HUES6 (cell line): ENCODE data around the gene MRPL33.
"Not testable (repeated sequence)": the region's sequence is repeated elsewhere in the genome, so short reads cannot be mapped to it uniquely, and the experiment has no call there.

ENCODE experiments used
- H3K27ac ChIP-seq: 2 replicates; pipeline ENCODE4 v1.7.0; 2013; ENCODE audit warnings: low read depth, mild to moderate bottlenecking, low read length, inconsistent platforms
- H3K27me3 ChIP-seq: 2 replicates; pipeline ENCODE4 v1.6.1; 2013; ENCODE audit warnings: low read length; ENCODE audit not compliant: control insufficient read depth, insufficient read depth
- H3K36me3 ChIP-seq: 2 replicates; pipeline ENCODE4 v1.6.1; 2013; ENCODE audit warnings: low read length; ENCODE audit not compliant: control insufficient read depth, insufficient read depth
- H3K4me1 ChIP-seq: 2 replicates; pipeline ENCODE4 v1.6.1; 2013; ENCODE audit warnings: low read length; ENCODE audit not compliant: control insufficient read depth, insufficient read depth
- H3K4me3 ChIP-seq: 2 replicates; pipeline ENCODE4 v1.5.1; 2013; ENCODE audit warnings: low read depth, low read length
- H3K9ac ChIP-seq: one replicate; pipeline ENCODE4 v1.6.1; 2013; ENCODE audit warnings: mild to moderate bottlenecking, low read length
- H3K9me3 ChIP-seq: 2 replicates; pipeline ENCODE4 v1.6.1; 2013; ENCODE audit warnings: low read depth, low read length; ENCODE audit not compliant: control insufficient read depth, insufficient read depth

Gene MRPL33

GRCh38 chr2:27745494-27745893 is 26.0 kb upstream of the MRPL33 start:
- H3K27ac ChIP-seq, H3K36me3 ChIP-seq, H3K9ac ChIP-seq, H3K27me3 ChIP-seq, H3K4me1 ChIP-seq, H3K4me3 ChIP-seq: not testable (repeated sequence)
- peaks cover 12% of the 10 kb centered on the region for H3K9me3 ChIP-seq

DNA sequence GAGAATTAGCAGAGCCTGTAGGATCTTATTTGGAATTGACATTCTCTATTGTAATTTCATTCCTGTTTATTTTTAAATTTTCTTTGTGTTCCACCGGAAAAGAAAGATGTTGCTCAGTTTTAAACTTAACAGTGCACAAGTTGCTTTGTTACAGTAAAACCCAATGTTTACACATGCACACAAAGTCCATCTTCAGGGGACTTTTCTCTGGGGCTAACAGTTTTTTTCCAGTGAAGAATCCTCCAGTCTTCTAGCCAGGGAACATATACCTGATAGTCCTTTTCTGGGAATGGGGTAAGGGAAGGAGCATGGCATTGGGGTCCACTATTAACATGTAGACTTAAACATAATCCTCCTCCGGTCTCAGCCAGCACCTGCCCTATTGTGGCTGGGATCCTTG is 25.2 kb upstream of the MRPL33 start:
- Histone ChIP-seq H3K27me3 (no peaks in the 10 kb centered on the region; the same call in 1 of the 2 replicates), H3K9me3 (peaks cover 12% of the 10 kb centered on the region), H3K4me1 (peaks cover 2% of the 10 kb centered on the region; the same call in 1 of the 2 replicates), H3K4me3 (no peak overlapping the region), H3K9ac (no peak overlapping the region), H3K36me3 (no peaks in the 10 kb centered on the region), H3K27ac (no peak overlapping the region)

DNA sequence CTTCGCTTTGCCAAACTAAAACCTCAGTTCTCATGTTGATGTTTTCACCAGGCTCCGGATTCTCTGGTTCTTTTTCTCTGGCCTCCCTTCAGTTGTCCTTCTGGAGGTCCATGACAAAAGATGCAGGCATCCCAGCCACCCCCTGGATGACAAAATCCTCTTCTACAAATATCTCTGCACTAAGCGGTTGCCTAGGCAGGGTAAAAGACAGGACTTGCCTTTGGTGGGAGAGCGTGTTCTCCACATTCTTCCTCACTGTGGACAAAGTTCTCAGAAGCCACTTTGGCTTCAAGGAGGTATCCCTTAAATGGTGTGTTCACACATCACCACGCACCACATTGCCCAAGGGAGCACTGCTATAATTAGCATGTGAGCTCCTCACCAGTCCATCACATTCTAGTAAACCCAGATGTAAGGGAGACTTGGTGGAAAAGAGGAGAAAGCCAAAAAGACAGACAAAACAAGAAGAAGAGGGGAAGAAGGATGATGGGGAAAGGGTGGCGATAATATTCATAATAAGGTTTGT is 23.6 kb upstream of the MRPL33 start:
- Histone ChIP-seq H3K27me3 (no peaks in the 10 kb centered on the region; the same call in 1 of the 2 replicates), H3K36me3 (no peaks in the 10 kb centered on the region), H3K4me3 (no peak overlapping the region), H3K27ac (no peak overlapping the region), H3K4me1 (peaks cover 11% of the 10 kb centered on the region), H3K9ac (no peak overlapping the region), H3K9me3 (peaks cover 12% of the 10 kb centered on the region)

DNA sequence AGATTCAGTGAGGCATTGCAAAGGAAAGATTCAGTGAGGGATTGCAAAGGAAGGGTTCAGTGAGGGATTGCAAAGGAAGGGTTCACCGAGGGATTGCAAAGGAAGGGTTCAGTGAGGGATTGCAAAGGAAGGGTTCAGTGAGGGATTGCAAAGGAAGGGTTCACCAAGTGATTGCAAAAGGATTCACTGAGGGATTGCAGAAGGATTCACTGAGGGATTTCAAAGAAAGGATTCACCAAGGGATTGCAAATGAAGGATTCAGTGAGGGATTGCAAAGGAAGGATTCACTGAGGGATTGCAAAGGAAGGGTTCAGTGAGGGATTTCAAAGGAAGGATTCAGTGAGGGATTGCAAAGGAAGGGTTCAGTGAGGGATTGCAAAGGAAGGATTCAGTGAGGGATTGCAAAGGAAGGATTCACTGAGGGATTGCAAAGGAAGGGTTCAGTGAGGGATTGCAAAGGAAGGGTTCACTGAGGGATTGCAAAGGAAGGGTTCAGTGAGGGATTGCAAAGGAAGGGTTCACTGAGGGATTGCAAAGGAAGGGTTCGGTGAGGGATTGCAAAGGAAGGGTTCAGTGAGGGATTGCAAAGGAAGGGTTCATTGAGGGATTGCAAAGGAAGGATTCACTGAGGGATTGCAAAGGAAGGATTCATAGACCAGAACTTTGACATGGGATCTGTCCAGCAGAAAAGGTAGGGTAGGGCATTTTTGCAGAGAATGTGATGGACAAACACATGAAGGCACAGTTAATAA is 22.5 kb upstream of the MRPL33 start:
- H3K9ac ChIP-seq, H3K36me3 ChIP-seq, H3K27me3 ChIP-seq, H3K4me3 ChIP-seq, H3K27ac ChIP-seq: not testable (repeated sequence)
- Histone ChIP-seq H3K4me1 (peaks cover 18% of the 10 kb centered on the region), H3K9me3 (peaks cover 12% of the 10 kb centered on the region)

DNA sequence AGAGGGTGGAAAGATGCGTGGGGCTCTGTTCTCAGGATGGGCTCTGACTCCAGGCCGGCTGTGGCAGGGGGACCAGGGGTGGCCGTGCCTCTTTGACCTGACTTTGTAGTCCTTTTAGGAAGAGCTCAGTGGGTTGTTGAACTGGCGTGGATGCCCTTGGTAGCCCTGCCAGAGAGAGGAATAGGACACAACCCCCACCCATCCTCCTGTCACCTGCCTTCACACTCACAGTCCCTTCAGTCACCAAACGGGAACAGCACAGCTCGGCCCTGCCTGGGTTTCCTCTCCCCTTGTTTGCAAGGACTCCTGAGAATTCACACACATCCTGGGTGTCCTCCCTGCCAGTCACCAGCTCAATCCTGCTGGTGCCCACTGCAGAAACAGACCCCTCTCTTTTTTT is 20.1 kb upstream of the MRPL33 start:
- Histone ChIP-seq H3K27ac (no peak overlapping the region), H3K36me3 (no peaks in the 10 kb centered on the region), H3K4me1 (peaks cover 18% of the 10 kb centered on the region), H3K9ac (no peak overlapping the region), H3K4me3 (no peak overlapping the region), H3K27me3 (no peaks in the 10 kb centered on the region), H3K9me3 (peaks cover 12% of the 10 kb centered on the region)

DNA sequence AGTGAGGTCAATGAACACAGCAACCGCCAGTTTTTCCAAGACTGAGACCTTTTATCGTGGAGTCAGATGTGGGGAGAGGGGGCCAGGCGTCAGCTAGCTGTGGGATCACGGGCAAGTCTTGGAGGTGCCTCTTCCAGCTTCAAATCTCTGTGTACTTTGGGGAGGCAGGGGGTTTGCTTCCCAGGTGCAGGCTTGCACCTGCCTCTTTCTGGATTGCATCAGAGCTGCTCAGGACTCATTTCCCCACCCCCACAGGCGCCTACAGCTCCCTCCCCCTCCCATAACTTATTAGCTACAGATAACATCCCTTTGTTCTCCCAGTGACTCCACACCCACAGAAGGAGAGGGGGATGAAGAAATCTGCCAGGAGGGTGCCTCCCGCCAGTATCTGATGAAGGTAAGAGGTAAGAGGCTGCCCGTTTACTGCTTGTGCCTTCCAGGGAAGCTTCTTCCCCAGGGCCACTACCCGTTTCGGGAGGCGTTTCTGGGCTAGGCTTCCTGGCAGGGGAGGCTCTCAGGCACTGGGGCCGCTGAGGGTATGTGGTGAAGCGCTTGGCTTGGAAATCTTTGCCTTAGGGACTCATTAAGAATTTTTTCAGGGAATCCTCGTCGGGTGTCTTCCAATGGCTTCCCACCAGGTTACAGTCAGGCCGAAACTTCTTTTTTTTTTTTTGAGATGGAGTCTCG is 18.8 kb upstream of the MRPL33 start:
- Histone ChIP-seq H3K9ac (peak overlapping the region; percentile 95), H3K9me3 (peaks cover 12% of the 10 kb centered on the region), H3K27me3 (no peaks in the 10 kb centered on the region), H3K36me3 (no peaks in the 10 kb centered on the region), H3K4me1 (peaks cover 18% of the 10 kb centered on the region), H3K27ac (peak overlapping the region; percentile 82), H3K4me3 (peak overlapping the region; percentile 62)

DNA sequence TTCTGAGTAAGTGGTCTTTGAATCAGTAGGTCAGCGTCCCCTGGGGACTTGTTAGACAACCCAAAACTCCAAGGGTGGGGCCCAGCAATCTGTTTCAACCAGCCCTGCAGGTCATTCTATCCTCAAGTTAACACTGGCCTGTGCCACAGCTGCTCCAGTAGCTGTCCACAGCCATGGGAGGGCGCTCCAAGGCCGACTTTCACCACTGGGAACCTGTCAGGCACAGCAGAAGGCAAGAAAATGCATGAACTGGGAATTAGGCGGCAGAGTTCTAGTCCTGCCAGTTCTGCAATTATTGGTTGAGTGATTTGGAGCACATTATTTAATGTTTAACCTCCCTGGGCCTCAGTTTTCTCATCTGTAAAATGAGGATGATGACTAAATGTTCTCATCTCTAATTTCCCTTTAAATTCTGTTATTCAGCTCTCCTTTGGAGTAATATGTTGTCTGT is 17.4 kb upstream of the MRPL33 start:
- Histone ChIP-seq H3K4me1 (peaks cover 18% of the 10 kb centered on the region), H3K4me3 (no peak overlapping the region), H3K27ac (no peak overlapping the region), H3K9me3 (peaks cover 4% of the 10 kb centered on the region), H3K9ac (no peak overlapping the region), H3K36me3 (no peaks in the 10 kb centered on the region), H3K27me3 (no peaks in the 10 kb centered on the region)

GRCh38 chr2:27754831-27755230 is 16.7 kb upstream of the MRPL33 start:
- Histone ChIP-seq H3K27ac (no peak overlapping the region), H3K9ac (no peak overlapping the region), H3K36me3 (no peaks in the 10 kb centered on the region), H3K27me3 (no peaks in the 10 kb centered on the region), H3K9me3 (no peaks in the 10 kb centered on the region), H3K4me1 (peaks cover 18% of the 10 kb centered on the region), H3K4me3 (no peak overlapping the region)

DNA sequence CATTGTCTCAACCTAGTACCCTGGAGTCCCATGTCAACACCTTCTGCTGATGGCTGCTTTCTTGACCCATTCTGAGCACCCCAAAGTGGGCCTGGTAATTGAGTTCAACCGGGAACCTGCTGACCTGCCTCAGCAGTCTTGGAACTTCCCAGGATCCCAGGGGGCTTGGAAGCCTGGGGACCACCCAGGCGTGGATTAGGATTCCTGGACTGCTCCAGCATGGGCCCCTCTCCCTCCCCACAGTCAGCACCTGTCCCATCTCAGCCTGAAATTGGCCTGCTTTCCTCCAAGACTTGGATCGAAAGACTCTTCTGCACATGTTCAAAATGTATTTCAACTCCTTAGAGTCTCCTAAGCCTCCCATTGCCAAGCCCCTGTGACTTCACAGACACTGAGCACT is 15.4 kb upstream of the MRPL33 start:
- H3K36me3 ChIP-seq, result no peaks in the 10 kb centered on the region
- H3K9me3 ChIP-seq, result no peaks in the 10 kb centered on the region
- H3K4me1 ChIP-seq, result peaks cover 18% of the 10 kb centered on the region
- H3K27ac ChIP-seq, result no peak overlapping the region
- no peaks in the 10 kb centered on the region for H3K27me3 ChIP-seq
- H3K9ac ChIP-seq, result no peak overlapping the region
- H3K4me3 ChIP-seq, result no peak overlapping the region

GRCh38 chr2:27756544-27757498 is 14.7 kb upstream of the MRPL33 start:
- no peak overlapping the region for H3K27ac ChIP-seq
- H3K4me1 ChIP-seq, result peaks cover 15% of the 10 kb centered on the region
- H3K9ac ChIP-seq, result no peak overlapping the region
- H3K36me3 ChIP-seq, result no peaks in the 10 kb centered on the region
- no peak overlapping the region for H3K4me3 ChIP-seq
- H3K27me3 ChIP-seq, result no peaks in the 10 kb centered on the region
- H3K9me3 ChIP-seq, result no peaks in the 10 kb centered on the region
